H9 (cell line): ENCODE results near the gene FBXO5. TPM values are rescaled to one million over a fixed set of nuclear protein-coding genes. Genes with fewer than 3 reads are reported as not detected.

Experiments used
- DNase-seq: peaks from one replicate; pipeline ENCODE4 v3.0.0-alpha.2; 2017
- H2AFZ ChIP-seq: one replicate; pipeline ENCODE4 v1.6.1; 2013; ENCODE audit warnings: mild to moderate bottlenecking, low read length, control low read depth, moderate library complexity
- H2AK5ac ChIP-seq: 2 replicates; pipeline ENCODE4 v1.6.1; 2013; ENCODE audit warnings: low read length, control low read depth, mixed read lengths; ENCODE audit not compliant: insufficient read length
- H2BK120ac ChIP-seq: one replicate; pipeline ENCODE4 v1.6.1; 2013; ENCODE audit warnings: low read depth, mild to moderate bottlenecking, low read length, control low read depth, inconsistent platforms; ENCODE audit not compliant: poor library complexity, severe bottlenecking
- H2BK12ac ChIP-seq: 2 replicates; pipeline ENCODE4 v1.6.1; 2013; ENCODE audit warnings: low read length, control low read depth, mixed read lengths, low read depth; ENCODE audit not compliant: insufficient read length
- H2BK15ac ChIP-seq: 2 replicates; pipeline ENCODE4 v1.6.1; 2013; ENCODE audit warnings: low read depth, low read length, control low read depth
- H2BK20ac ChIP-seq: one replicate; pipeline ENCODE4 v1.6.1; 2013; ENCODE audit warnings: low read depth, mild to moderate bottlenecking, low read length, control low read depth, inconsistent platforms; ENCODE audit not compliant: poor library complexity, severe bottlenecking
- H2BK5ac ChIP-seq: 2 replicates; pipeline ENCODE4 v1.6.1; 2013; ENCODE audit warnings: low read length, control low read depth, mixed read lengths; ENCODE audit not compliant: insufficient read length
- H3K14ac ChIP-seq: 2 replicates; pipeline ENCODE4 v1.6.1; 2013; ENCODE audit warnings: low read length, control low read depth; ENCODE audit not compliant: insufficient read depth
- H3K18ac ChIP-seq: 2 replicates; pipeline ENCODE4 v1.6.1; 2013; ENCODE audit warnings: low read depth, mild to moderate bottlenecking, mixed read lengths, low read length, control low read depth; ENCODE audit not compliant: insufficient read length
- H3K23ac ChIP-seq: 2 replicates; pipeline ENCODE4 v1.6.1; 2013; ENCODE audit warnings: low read length, control low read depth, mixed read lengths, low read depth; ENCODE audit not compliant: insufficient read length
- H3K23me2 ChIP-seq: 2 replicates; pipeline ENCODE4 v1.6.1; 2013; ENCODE audit warnings: low read depth, mild to moderate bottlenecking, mixed read lengths, low read length, control low read depth; ENCODE audit not compliant: insufficient read length, poor library complexity, severe bottlenecking
- H3K27ac ChIP-seq: 2 replicates; pipeline ENCODE4 v1.5.1; 2013; ENCODE audit warnings: low read length, control low read depth, mixed read lengths, low read depth; ENCODE audit not compliant: insufficient read length
- H3K27me3 ChIP-seq: 2 replicates; pipeline ENCODE4 v1.6.1; 2013; ENCODE audit warnings: low read length, control low read depth, inconsistent platforms; ENCODE audit not compliant: insufficient read depth
- H3K4ac ChIP-seq: 2 replicates; pipeline ENCODE4 v1.6.1; 2013; ENCODE audit warnings: low read depth, mild to moderate bottlenecking, control low read depth, inconsistent platforms, low read length, moderate library complexity
- H3K4me1 ChIP-seq: 2 replicates; pipeline ENCODE4 v1.6.1; 2013; ENCODE audit warnings: low read length, control low read depth, inconsistent platforms; ENCODE audit not compliant: insufficient read depth
- H3K4me2 ChIP-seq: 2 replicates; pipeline ENCODE4 v1.6.1; 2013; ENCODE audit warnings: low read length, control low read depth, mixed read lengths; ENCODE audit not compliant: insufficient read length, insufficient read depth
- H3K56ac ChIP-seq: 2 replicates; pipeline ENCODE4 v1.6.1; 2013; ENCODE audit warnings: low read depth, mild to moderate bottlenecking, mixed read lengths, low read length, control low read depth; ENCODE audit not compliant: insufficient read length
- H3K79me1 ChIP-seq: 2 replicates; pipeline ENCODE4 v1.6.1; 2013; ENCODE audit warnings: low read depth, mild to moderate bottlenecking, moderate library complexity, low read length, control low read depth, inconsistent platforms; ENCODE audit not compliant: insufficient read depth, poor library complexity, severe bottlenecking
- H3K79me2 ChIP-seq: 2 replicates; pipeline ENCODE4 v1.6.1; 2013; ENCODE audit warnings: low read length, control low read depth, inconsistent platforms; ENCODE audit not compliant: insufficient read depth
- H3K9ac ChIP-seq: 2 replicates; pipeline ENCODE4 v1.6.1; 2013; ENCODE audit warnings: low read length, control low read depth, mixed read lengths; ENCODE audit not compliant: insufficient read length; ENCODE audit errors: extremely low read depth
- H3K9me3 ChIP-seq: one replicate; pipeline ENCODE4 v1.6.1; 2013; ENCODE audit warnings: low read depth, low read length, inconsistent platforms; ENCODE audit not compliant: control insufficient read depth
- H3T11ph ChIP-seq: one replicate; pipeline ENCODE4 v1.6.1; 2013; ENCODE audit warnings: mild to moderate bottlenecking, low read length, control low read depth, inconsistent platforms
- H4K20me1 ChIP-seq: one replicate; pipeline ENCODE4 v1.6.1; 2013; ENCODE audit not compliant: control insufficient read depth, insufficient read length, insufficient read depth
- H4K5ac ChIP-seq: 2 replicates; pipeline ENCODE4 v1.6.1; 2013; ENCODE audit warnings: low read depth, mild to moderate bottlenecking, mixed read lengths, low read length, control low read depth; ENCODE audit not compliant: insufficient read length
- H4K8ac ChIP-seq: replicated peaks from 2 replicates; pipeline ENCODE4 v1.6.1; 2013; ENCODE audit warnings: low read length, control low read depth, mixed read lengths, low read depth; ENCODE audit not compliant: insufficient read length
- H4K91ac ChIP-seq: 2 replicates; pipeline ENCODE4 v1.6.1; 2013; ENCODE audit warnings: low read depth, mild to moderate bottlenecking, moderate library complexity, mixed read lengths, low read length, control low read depth; ENCODE audit not compliant: insufficient read length
- H3K27ac Mint-ChIP-seq, 3 experiments: 2 replicates in 2 of 3; 3 replicates in 1 of 3; pipeline ENCODE4 v1.8.0; 2020 to 2021; ENCODE audit warnings: mixed read lengths in 3 of 3, mild to moderate bottlenecking in 1 of 3, moderate library complexity in 1 of 3
- H3K27me3 Mint-ChIP-seq: 2 replicates; pipeline ENCODE4 v1.8.0; 2021; ENCODE audit warnings: low read depth, mild to moderate bottlenecking, moderate library complexity, mixed read lengths
- H3K36me3 Mint-ChIP-seq, 3 experiments: 2 replicates in 2 of 3; 3 replicates in 1 of 3; pipeline ENCODE4 v1.8.0; 2020 to 2021; ENCODE audit warnings: low read depth in 3 of 3, mixed read lengths in 3 of 3; ENCODE audit not compliant: insufficient read depth in 1 of 3
- H3K4me1 Mint-ChIP-seq, 2 experiments: 2 replicates each; pipeline ENCODE4 v1.8.0; 2020; ENCODE audit warnings: mixed read lengths in 2 of 2
- H3K4me3 Mint-ChIP-seq, 2 experiments: 2 replicates in 1 of 2; 3 replicates in 1 of 2; pipeline ENCODE4 v1.8.0; 2020 to 2021; ENCODE audit warnings: mild to moderate bottlenecking in 2 of 2, mixed read lengths in 2 of 2, moderate library complexity in 1 of 2
- H3K9me3 Mint-ChIP-seq, 2 experiments: 2 replicates in 1 of 2; 3 replicates in 1 of 2; pipeline ENCODE4 v1.8.0; 2020; ENCODE audit warnings: mild to moderate bottlenecking in 2 of 2, mixed read lengths in 2 of 2, moderate library complexity in 1 of 2
- CTCF ChIP-seq: fragments of 200-600 bp; sonication (generic); conservative IDR thresholded peaks from 3 replicates; pipeline ENCODE4 v1.8.0; 2021; ENCODE audit warnings: antibody characterized with exemption, mild to moderate bottlenecking
- WGBS: extraction: QIAGEN DNeasy Blood & Tissue Kit; methylation state at CpG from one replicate; pipeline ENCODE4 v1.1.7; 2013; ENCODE audit warnings: missing lambda C conversion rate, low lambda C conversion rate, mixed read lengths; ENCODE audit not compliant: insufficient read length; ENCODE audit errors: extremely low coverage; 5-methylcytosine and 5-hydroxymethylcytosine counted together
- total RNA-seq: library from RNA; stranded (reverse); gene quantifications from 2 replicates; pipeline ENCODE4 v1.2.1, GENCODE V29; 2021

Gene FBXO5
- total RNA-seq, 1 experiment from 2014 or later, result 47.6 TPM

- Histone ChIP-seq H2AFZ (peak overlapping the region; percentile 83), H2BK5ac (no peak overlapping the region), H2BK12ac (peak overlapping the region; percentile 87), H3K27ac (peak overlapping the region; percentile 85), H3K4ac (no peak overlapping the region), H4K91ac (no peak overlapping the region), H3K4me2 (peak overlapping the region; percentile 98), H3K27me3 (no peaks in the 10 kb centered on the region), H2BK120ac (no peak overlapping the region), H2BK20ac (no peak overlapping the region), H3K23me2 (peaks cover 12% of the 10 kb centered on the region), H3K9me3 (no peaks in the 10 kb centered on the region), H3K79me2 (peaks cover 15% of the 10 kb centered on the region; the same call in 1 of the 2 replicates), H3K4me1 (no peaks in the 10 kb centered on the region), H2BK15ac (no peak overlapping the region), H4K5ac (peak overlapping the region; percentile 22), H4K20me1 (no peaks in the 10 kb centered on the region), H3T11ph (no peak overlapping the region), H3K79me1 (no peaks in the 10 kb centered on the region), H3K18ac (no peak overlapping the region), H3K9ac (peak overlapping the region; percentile 95), H2AK5ac (no peak overlapping the region), H3K56ac (peak overlapping the region; percentile 16), H3K23ac (peak overlapping the region; percentile 62), H4K8ac (no peak overlapping the region), H3K14ac (no peak overlapping the region; the same call in 1 of the 2 replicates)
- Mint-ChIP-seq H3K36me3 (peaks cover 0 to 12% (median 8%) of the 10 kb centered on the region in 3 experiments; a peak in 5 of 7 replicates), H3K9me3 (no peaks in the 10 kb centered on the region), H3K4me1 (peaks cover 19 to 22% of the 10 kb centered on the region in 2 experiments), H3K27me3 (no peaks in the 10 kb centered on the region), H3K4me3 (peak overlapping the region; percentile 95 to 98), H3K27ac (peak overlapping the region; percentile 99 to 100 (median 99))
- no peak for TF ChIP-seq CTCF
- WGBS, result no CpG with 5 or more reads among the region's 6 CpGs
- no peak for DNase-seq
These were observed 20.5 kb upstream of the FBXO5 start for GRCh38 chr6:153003366-153003690.
